A549 (cell line): ENCODE data around the gene DCAKD. TPM values are rescaled to one million over a fixed set of nuclear protein-coding genes. Genes with fewer than 3 reads are reported as not detected.

ENCODE experiments used
- ATAC-seq, 2 experiments: fragments of 200-7000 bp in 1 of 2; fragments of >200 bp in 1 of 2; cut with Nextera tagmentation in 1 of 2; cut with Tn5 transposase in 1 of 2; 3 replicates each; pipeline versions ENCODE4 v1.8.0 to v1.9.1; 2018 to 2020; ENCODE audit warnings: mild to moderate bottlenecking in 1 of 2, moderate library complexity in 1 of 2
- CTCF ChIA-PET: fragments of 300-600 bp; sonication (Branson Sonifier 250); formaldehyde crosslinking; extraction: SDS; loops from one replicate; lab custom pipeline; 2021; ENCODE audit warnings: antibody characterized with exemption, inconsistent platforms; lab: Yijun Ruan, JAX
- POLR2A ChIA-PET: fragments of 350-600 bp; formaldehyde crosslinking; extraction: SDS; loops from one replicate; lab custom pipeline; 2021; ENCODE audit warnings: antibody characterized with exemption, inconsistent platforms; lab: Yijun Ruan, JAX
- DNase-seq, 2 experiments: peaks; one replicate each; pipeline versions ENCODE4 v3.0.0 to v3.0.0-alpha.2; 2011 to 2016; ENCODE audit warnings: low read depth in 1 of 2, low spot score in 1 of 2
- FAIRE-seq: peaks from 2 replicates; lab custom pipeline; 2011; peaks lifted over from hg19 to GRCh38; lab: Jason Lieb, UNC
- H3K27ac ChIP-seq, 2 experiments: fragments of >200 bp; sonication (Bioruptor Twin); formaldehyde crosslinking; 3 replicates each; pipeline ENCODE4 v1.5.1; 2016 to 2017
- H3K4me1 ChIP-seq: fragments of >200 bp; sonication (Bioruptor Twin); formaldehyde crosslinking; 3 replicates; pipeline ENCODE4 v1.6.1; 2016
- H3K4me2 ChIP-seq: fragments of >200 bp; sonication (Bioruptor Twin); formaldehyde crosslinking; 3 replicates; pipeline ENCODE4 v1.6.1; 2016
- H3K4me3 ChIP-seq: fragments of >200 bp; sonication (Bioruptor Twin); formaldehyde crosslinking; 3 replicates; pipeline ENCODE4 v1.5.1; 2016
- H3K9me3 ChIP-seq: fragments of >200 bp; sonication (Bioruptor Twin); formaldehyde crosslinking; 3 replicates; pipeline ENCODE4 v1.6.1; 2016
- BHLHE40 ChIP-seq: IDR thresholded peaks from 2 replicates; pipeline ENCODE4 v1.6.1; 2012; ENCODE audit warnings: low read depth, low read length, inconsistent platforms
- CHD2 ChIP-seq: fragments of 150-350 bp; IDR thresholded peaks from 2 replicates; pipeline ENCODE4 v1.6.1; 2014; ENCODE audit warnings: low read length; ENCODE audit not compliant: partially characterized antibody
- CTCF ChIP-seq: fragments of >200 bp; sonication (Bioruptor Twin); formaldehyde crosslinking; IDR thresholded peaks from 3 replicates; pipeline ENCODE4 v1.5.1; 2016
- EHF ChIP-seq: fragments of 250-450 bp; sonication (Bioruptor Pico); IDR thresholded peaks from 2 replicates; pipeline ENCODE4 v1.5.0; 2020; ENCODE audit warnings: mild to moderate bottlenecking
- ELK1 ChIP-seq: fragments of 150-350 bp; IDR thresholded peaks from 2 replicates; pipeline ENCODE4 v1.6.1; 2014; ENCODE audit warnings: low read depth, mild to moderate bottlenecking, low read length
- EP300 ChIP-seq, 2 experiments: fragments of >200 bp; sonication (Bioruptor Twin); formaldehyde crosslinking; IDR thresholded peaks; 2 replicates in 1 of 2; 3 replicates in 1 of 2; pipeline ENCODE4 v1.6.1; 2016 to 2017
- FOSL2 ChIP-seq, 2 experiments: fragments of 450-650 bp in 1 of 2; fragments of >200 bp in 1 of 2; sonication (Bioruptor Twin) in 1 of 2; formaldehyde crosslinking; IDR thresholded peaks; 2 replicates each; pipeline versions ENCODE4 v1.5.0 to v1.6.1; 2016 to 2020; ENCODE audit warnings: mild to moderate bottlenecking in 1 of 2, moderate library complexity in 1 of 2
- HDAC2 ChIP-seq: fragments of 200-600 bp; sonication (generic); IDR thresholded peaks from 2 replicates; pipeline ENCODE4 v1.6.1; 2016
- KDM5A ChIP-seq: fragments of 200-600 bp; sonication (generic); IDR thresholded peaks from 2 replicates; pipeline ENCODE4 v1.6.1; 2016; ENCODE audit warnings: antibody characterized with exemption, mild to moderate bottlenecking
- PBX3 ChIP-seq: IDR thresholded peaks from 2 replicates; pipeline ENCODE4 v1.6.1; 2012
- PHF8 ChIP-seq: fragments of 200-600 bp; sonication (generic); IDR thresholded peaks from 2 replicates; pipeline ENCODE4 v1.6.1; 2016; ENCODE audit warnings: low read depth, mild to moderate bottlenecking, antibody characterized with exemption, moderate library complexity, borderline replicate concordance
- RAD21 ChIP-seq, 2 experiments: fragments of >200 bp in 1 of 2; sonication (Bioruptor Twin) in 1 of 2; formaldehyde crosslinking in 1 of 2; IDR thresholded peaks in 1 of 2; conservative IDR thresholded peaks in 1 of 2; 2 replicates in 1 of 2; 3 replicates in 1 of 2; pipeline ENCODE4 v1.6.1; 2012 to 2018; ENCODE audit warnings: inconsistent platforms in 1 of 2
- RARB ChIP-seq: fragments of 250-450 bp; sonication (Bioruptor Pico); IDR thresholded peaks from 2 replicates; pipeline ENCODE4 v1.8.0; 2021; ENCODE audit warnings: mild to moderate bottlenecking, moderate library complexity
- RCOR1 ChIP-seq: fragments of 150-350 bp; IDR thresholded peaks from 2 replicates; pipeline ENCODE4 v1.6.1; 2014; ENCODE audit warnings: antibody characterized with exemption, low read length, low read depth
- REST ChIP-seq: fragments of 200-600 bp; sonication (generic); IDR thresholded peaks from 2 replicates; pipeline ENCODE4 v1.6.1; 2016; ENCODE audit warnings: antibody characterized with exemption, mild to moderate bottlenecking, moderate library complexity
- RNF2 ChIP-seq: fragments of 200-600 bp; sonication (generic); IDR thresholded peaks from 2 replicates; pipeline ENCODE4 v1.6.1; 2016; ENCODE audit warnings: low read depth, mild to moderate bottlenecking, antibody characterized with exemption, moderate library complexity, borderline replicate concordance
- SMC3 ChIP-seq: fragments of >200 bp; sonication (Bioruptor Twin); formaldehyde crosslinking; IDR thresholded peaks from 3 replicates; pipeline ENCODE4 v1.6.1; 2018; ENCODE audit warnings: inconsistent platforms
- SREBF2 ChIP-seq: fragments of 450-650 bp; IDR thresholded peaks from 2 replicates; pipeline ENCODE4 v1.6.1; 2014; ENCODE audit warnings: mild to moderate bottlenecking, moderate library complexity
- TP53 ChIP-seq: fragments of 250-450 bp; sonication (Bioruptor Pico); IDR thresholded peaks from 2 replicates; pipeline ENCODE4 v1.5.0; 2021; ENCODE audit warnings: mild to moderate bottlenecking, moderate library complexity
- ZC3H11A ChIP-seq: fragments of 450-650 bp; IDR thresholded peaks from 2 replicates; pipeline ENCODE4 v1.6.1; 2014; ENCODE audit warnings: antibody characterized with exemption, mild to moderate bottlenecking
- ZFP36 ChIP-seq: fragments of 450-650 bp; IDR thresholded peaks from 2 replicates; pipeline ENCODE4 v1.6.1; 2014; ENCODE audit warnings: borderline replicate concordance; ENCODE audit not compliant: partially characterized antibody
- WGBS: methylation state at CpG from one replicate; pipeline ENCODE4 v1.1.6; 2017; ENCODE audit errors: missing lambda C conversion rate; 5-methylcytosine and 5-hydroxymethylcytosine counted together
- polyA plus RNA-seq, 4 experiments: library from polyadenylated mRNA; depleted of rRNA in 3 of 4; stranded (reverse); fragments of >200 nt; fragmentation: RNase III in 1 of 4; extraction: RNeasy Plus Mini Kit Qiagen cat#74134 plus additional on column Dnase treatment in 1 of 4; gene quantifications; 2 replicates in 3 of 4; 3 replicates in 1 of 4; pipeline ENCODE4 v1.2.3, GENCODE V29; 2011 to 2017

Gene DCAKD
- polyA plus RNA-seq, 2 of the 4 experiments (the other 2 are of a cell fraction) = 18.7 to 21.4 TPM

GRCh38 chr17:45040459-45040858 is 11.0 kb downstream of the DCAKD start:
- FAIRE-seq = no peak
- DNase-seq = no peak
- H3K4me1 ChIP-seq = peaks cover 12% of the 10 kb centered on the region; the same call in 1 of the 3 replicates
- TF ChIP-seq HDAC2 (no peak), EP300 (IDR thresholded peaks at IDR 0.05) (no peak), PHF8 (no peak), RNF2 (no peak), RAD21 (conservative IDR thresholded peaks at IDR 0.05 in 1 of 2, IDR thresholded peaks at IDR 0.05 in 1 of 2) (no peak), SREBF2 (no peak), RCOR1 (no peak)
- no peak overlapping the region for H3K4me3 ChIP-seq
- H3K27ac ChIP-seq = no peak overlapping the region
- WGBS = 90% methylated on average over 4 of the region's 4 CpGs
- no peak overlapping the region for H3K4me2 ChIP-seq
- ATAC-seq = peak; percentile 28 to 71; a peak in 4 of 6 replicates
- POLR2A ChIA-PET = interaction anchor here (0.7 to 1.3 kb wide), 2 partner anchors 9 to 10 kb away, joined by 3 to 5 read pairs; partner anchors contain the start of gene DCAKD
- CTCF ChIA-PET = interaction anchor here (0.7 to 66.5 kb wide), 9 partner anchors 8 to 597 kb away, joined by 3 to 1853 read pairs (median 11); partner anchors contain the start of genes ACBD4, GFAP and PLCD3
- no peaks in the 10 kb centered on the region for H3K9me3 ChIP-seq

GRCh38 chr17:45038728-45039634 is 12.5 kb downstream of the DCAKD start:
- POLR2A ChIA-PET = interaction anchor here (0.9 kb wide), 2 partner anchors 12 to 22 kb away, joined by 3 read pairs; partner anchors contain the start of gene NMT1
- Histone ChIP-seq H3K27ac (0 out of 6 replicates have a peak overlapping the region, but pooled peaks of 1 of the 2 experiments have one; percentile 0), H3K9me3 (no peaks in the 10 kb centered on the region), H3K4me2 (no peak overlapping the region), H3K4me1 (peaks cover 12% of the 10 kb centered on the region; the same call in 1 of the 3 replicates), H3K4me3 (no peak overlapping the region)
- CTCF ChIA-PET = interaction anchor here (0.6 to 66.5 kb wide), 10 partner anchors 10 to 168 kb away, joined by 3 to 1853 read pairs (median 8); partner anchors contain the start of genes ACBD4, GFAP and PLCD3
- TF ChIP-seq HDAC2 (no peak), SMC3 (no peak)
- DNase-seq (no peak), FAIRE-seq (no peak), ATAC-seq (no peak)
- 82% methylated on average over 13 of the region's 13 CpGs for WGBS

GRCh38 chr17:45036691-45037090 is 14.7 kb downstream of the DCAKD start:
- POLR2A ChIA-PET = no interaction called here
- CTCF ChIA-PET = interaction anchor here (1.4 to 66.5 kb wide), 5 partner anchors 15 to 158 kb away, joined by 3 to 1853 read pairs (median 6); partner anchors contain the start of genes ACBD4 and GFAP
- Histone ChIP-seq H3K27ac (no peak overlapping the region), H3K4me1 (peaks cover 9% of the 10 kb centered on the region; the same call in 1 of the 3 replicates), H3K4me3 (no peak overlapping the region), H3K4me2 (no peak overlapping the region), H3K9me3 (no peaks in the 10 kb centered on the region)
- WGBS = 86% methylated on average over 3 of the region's 3 CpGs
- FAIRE-seq = no peak
- TF ChIP-seq ZC3H11A = no peak
- no peak for TF ChIP-seq TP53
- no peak for TF ChIP-seq FOSL2 (IDR thresholded peaks at IDR 0.05)
- TF ChIP-seq FOSL2 (CRISPR knock-in tag; IDR thresholded peaks at IDR 0.05) = no peak
- TF ChIP-seq EP300 (IDR thresholded peaks at IDR 0.05) = no peak
- no peak for TF ChIP-seq CHD2
- TF ChIP-seq CTCF = no peak
- TF ChIP-seq KDM5A = no peak
- no peak for TF ChIP-seq RARB (CRISPR knock-in tag)
- TF ChIP-seq REST = no peak
- TF ChIP-seq EHF (CRISPR knock-in tag) = no peak
- TF ChIP-seq BHLHE40 = no peak
- no peak for TF ChIP-seq PBX3
- TF ChIP-seq ELK1 = no peak
- TF ChIP-seq ZFP36 = no peak
- no peak for TF ChIP-seq SMC3
- no peak for DNase-seq
- no peak for ATAC-seq
